PC-3 (cell line): ENCODE measurements around the gene PSD. TPM values are rescaled to one million over a fixed set of nuclear protein-coding genes. Genes with fewer than 3 reads are reported as not detected.

Source experiments
- ATAC-seq: fragments of 200-7000 bp; cut with Tn5 transposase; 2 replicates; pipeline ENCODE4 v1.9.1; 2020; ENCODE audit warnings: mild to moderate bottlenecking, moderate library complexity
- BruUV-seq: library from RNA; stranded (reverse); fragments of 400-500 nt; replicated peaks from 2 replicates; lab custom pipeline; 2021; lab: Mats Ljungman, UMichigan
- CTCF ChIA-PET: fragments of 300-600 bp; sonication (Branson Sonifier 250); formaldehyde crosslinking; loops from one replicate; lab custom pipeline; 2022; ENCODE audit warnings: antibody characterized with exemption; lab: Charles Lee
- POLR2A ChIA-PET: fragments of 300-600 bp; sonication (Branson Sonifier 250); formaldehyde crosslinking; loops from one replicate; lab custom pipeline; 2022; ENCODE audit warnings: antibody characterized with exemption; ENCODE audit not compliant: unreplicated experiment; lab: Charles Lee
- DNase-seq: peaks from one replicate; pipeline ENCODE4 v3.0.0-alpha.2; 2015
- H2AFZ ChIP-seq: fragments of 300-600 bp; sonication (generic); 2 replicates; pipeline ENCODE4 v1.6.0; 2016; ENCODE audit warnings: antibody characterized with exemption, low read length
- H3F3A ChIP-seq: fragments of 300-600 bp; sonication (generic); one replicate; pipeline ENCODE4 v1.6.0; 2017; ENCODE audit warnings: antibody characterized with exemption, low read length, control low read depth, mild to moderate bottlenecking; ENCODE audit not compliant: unreplicated experiment
- H3K27ac ChIP-seq: fragments of 300-600 bp; sonication (generic); 2 replicates; pipeline ENCODE4 v1.5.1; 2016; ENCODE audit warnings: mild to moderate bottlenecking, low read length
- H3K27me3 ChIP-seq: fragments of 300-600 bp; sonication (generic); 2 replicates; pipeline ENCODE4 v1.6.1; 2016; ENCODE audit warnings: low read length, mixed read lengths
- H3K36me3 ChIP-seq: fragments of 300-600 bp; sonication (generic); 2 replicates; pipeline ENCODE4 v1.6.1; 2016; ENCODE audit warnings: low read depth, mixed run types, low read length, mixed read lengths
- H3K4me1 ChIP-seq: fragments of 300-600 bp; sonication (generic); 2 replicates; pipeline ENCODE4 v1.5.1; 2016; ENCODE audit warnings: low read length; ENCODE audit not compliant: insufficient read depth
- H3K4me2 ChIP-seq: fragments of 300-600 bp; sonication (generic); 2 replicates; pipeline ENCODE4 v1.6.0; 2016; ENCODE audit warnings: low read length
- H3K4me3 ChIP-seq: fragments of 300-600 bp; sonication (generic); 2 replicates; pipeline ENCODE4 v1.5.1; 2016; ENCODE audit warnings: mild to moderate bottlenecking, low read length, mixed read lengths
- H3K79me2 ChIP-seq: fragments of 300-600 bp; sonication (generic); 2 replicates; pipeline ENCODE4 v1.6.1; 2017; ENCODE audit warnings: low read length, mixed read lengths
- H3K9ac ChIP-seq: fragments of 300-600 bp; sonication (generic); 2 replicates; pipeline ENCODE4 v1.6.0; 2016; ENCODE audit warnings: mild to moderate bottlenecking, low read length
- H3K9me2 ChIP-seq: fragments of 300-600 bp; sonication (generic); replicated peaks from 2 replicates; pipeline ENCODE4 v1.6.1; 2016; ENCODE audit warnings: mixed run types, low read length, mixed read lengths
- H3K9me3 ChIP-seq: fragments of 300-600 bp; sonication (generic); 2 replicates; pipeline ENCODE4 v1.6.1; 2016; ENCODE audit warnings: low read length, mixed read lengths
- H4K20me1 ChIP-seq: fragments of 300-600 bp; sonication (generic); 2 replicates; pipeline ENCODE4 v1.6.1; 2016; ENCODE audit warnings: low read length, mixed read lengths
- CTCF ChIP-seq: fragments of 300-600 bp; sonication (generic); conservative IDR thresholded peaks from 2 replicates; pipeline ENCODE4 v1.5.1; 2017; ENCODE audit warnings: antibody characterized with exemption, low read depth, mild to moderate bottlenecking, low read length
- EZH2 ChIP-seq: fragments of 300-600 bp; sonication (generic); IDR thresholded peaks from one replicate; pipeline ENCODE4 v1.6.1; 2017; ENCODE audit warnings: antibody characterized with exemption, mild to moderate bottlenecking, low read length; ENCODE audit not compliant: unreplicated experiment
- EZH2phosphoT487 ChIP-seq: fragments of 300-600 bp; sonication (generic); IDR thresholded peaks from 2 replicates; pipeline ENCODE4 v1.6.1; 2018; ENCODE audit warnings: mild to moderate bottlenecking, antibody characterized with exemption, low read length, borderline replicate concordance
- intact Hi-C: fragments of 100-400 bp; cut with micrococcal nuclease; formaldehyde crosslinking; loops from 2 replicates; pipeline ENCODE4 v1.9.0; 2023
- total RNA-seq: library from RNA; depleted of rRNA; stranded (reverse); fragments of >200 nt; gene quantifications from 2 replicates; pipeline ENCODE4 v1.2.3, GENCODE V29; 2014

The PSD gene
- total RNA-seq, 1 experiment from 2014 or later = 0.22 TPM

- TF ChIP-seq EZH2phosphoT487 (no peak), CTCF (no peak), EZH2 (no peak)
- DNase-seq (peak; percentile 95), ATAC-seq (peak; percentile 93)
- Histone ChIP-seq H4K20me1 (no peaks in the 10 kb centered on the region), H3K27ac (no peak within 1 kb of the TSS), H3F3A (no peaks in the 10 kb centered on the region), H3K4me3 (peak within 1 kb of the TSS; percentile 85), H3K4me2 (peak within 1 kb of the TSS; percentile 90), H3K4me1 (peaks cover 5% of the 10 kb centered on the region; the same call in 1 of the 2 replicates), H2AFZ (peak within 1 kb of the TSS; percentile 88), H3K9me2 (no peaks in the 10 kb centered on the region), H3K27me3 (no peaks in the 10 kb centered on the region), H3K9ac (peak within 1 kb of the TSS; percentile 83), H3K79me2 (peaks cover 11% of the 10 kb centered on the region; the same call in 1 of the 2 replicates), H3K36me3 (no peaks in the 10 kb centered on the region), H3K9me3 (no peaks in the 10 kb centered on the region)
- ChIA-PET CTCF (interaction anchor here (0.6 to 1.0 kb wide), 3 partner anchors 13 to 72 kb away, joined by 3 to 6 read pairs (median 4); partner anchors contain the start of gene ACTR1A), POLR2A (interaction anchor here (0.5 to 1.4 kb wide), 6 partner anchors 16 to 1897 kb away, joined by 3 to 16 read pairs (median 6); partner anchors contain the start of gene HIF1AN)
- intact Hi-C loops = loop anchor here (1.0 kb wide), 1 partner anchor 17 kb away; no protein-coding TSS in a partner anchor
- TSS peak; percentile 69 for BruUV-seq
These were observed 13.8 kb upstream of the PSD start, which contains the start of gene CUEDC2 for GRCh38 chr10:102432162-102432950. CUEDC2 (minus strand) TSS chr10:102432574; CDS start chr10:102425188, 7,386 bp downstream.

GRCh38 chr10:102431452-102432124, 13.0 kb upstream of the PSD start:
- H2AFZ ChIP-seq = peak overlapping the region; percentile 88
- no peak overlapping the region for H3K27ac ChIP-seq
- peak overlapping the region; percentile 90 for H3K4me2 ChIP-seq
- no TSS peak for BruUV-seq
- H3K36me3 ChIP-seq = no peaks in the 10 kb centered on the region
- no peaks in the 10 kb centered on the region for H3K9me3 ChIP-seq
- no peaks in the 10 kb centered on the region for H3F3A ChIP-seq
- CTCF ChIA-PET = no interaction called here
- H4K20me1 ChIP-seq = no peaks in the 10 kb centered on the region
- H3K9ac ChIP-seq = peak overlapping the region; percentile 83
- intact Hi-C loops = loop anchor here (1.0 kb wide), 1 partner anchor 18 kb away; no protein-coding TSS in a partner anchor
- peaks cover 11% of the 10 kb centered on the region; the same call in 1 of the 2 replicates for H3K79me2 ChIP-seq
- POLR2A ChIA-PET = interaction anchor here (0.5 to 0.6 kb wide), 2 partner anchors 42 to 88 kb away, joined by 3 to 6 read pairs; no protein-coding TSS in a partner anchor
- H3K27me3 ChIP-seq = no peaks in the 10 kb centered on the region
- no peak for TF ChIP-seq CTCF
- TF ChIP-seq EZH2phosphoT487 = no peak
- no peak for TF ChIP-seq EZH2
- peak overlapping the region; percentile 85 for H3K4me3 ChIP-seq
- H3K9me2 ChIP-seq = no peaks in the 10 kb centered on the region
- peak; percentile 22 for DNase-seq
- peak; percentile 48 for ATAC-seq
- peaks cover 5% of the 10 kb centered on the region; the same call in 1 of the 2 replicates for H3K4me1 ChIP-seq
